Keratinocyte (primary cell): ENCODE measurements around the gene POLR2L. TPM values are rescaled to one million over a fixed set of nuclear protein-coding genes. Genes with fewer than 3 reads are reported as not detected.
A peak's percentile ranks its signal among the peaks of the same experiment; 100 is the strongest.

Experiments used
- DNase-seq: peaks from one replicate; pipeline ENCODE4 v3.0.0-alpha.2; 2011; ENCODE audit warnings: low read depth, missing footprints, low spot score
- FAIRE-seq: peaks from 2 replicates; lab custom pipeline; 2011; peaks lifted over from hg19 to GRCh38; lab: Jason Lieb, UNC
- H2AFZ ChIP-seq: 2 replicates; pipeline ENCODE4 v1.6.0; 2012; ENCODE audit warnings: low read length, control low read depth, inconsistent platforms; ENCODE audit not compliant: control insufficient read depth
- H3K27ac ChIP-seq: 2 replicates; pipeline ENCODE4 v1.5.1; 2011; ENCODE audit warnings: low read length; ENCODE audit not compliant: control insufficient read depth, insufficient read depth
- H3K27me3 ChIP-seq: 3 replicates; pipeline ENCODE4 v1.6.0; 2011; ENCODE audit warnings: low read length; ENCODE audit not compliant: control insufficient read depth, insufficient read depth; ENCODE audit errors: extremely low read depth
- H3K36me3 ChIP-seq, 2 experiments: 2 replicates in 1 of 2; 3 replicates in 1 of 2; pipeline ENCODE4 v1.5.1; 2011; ENCODE audit warnings: low read length in 2 of 2, mild to moderate bottlenecking in 1 of 2; ENCODE audit not compliant: control insufficient read depth in 2 of 2, insufficient read depth in 2 of 2; ENCODE audit errors: extremely low read depth in 1 of 2
- H3K4me1 ChIP-seq: 3 replicates; pipeline ENCODE4 v1.5.1; 2011; ENCODE audit warnings: low read length; ENCODE audit not compliant: control insufficient read depth, insufficient read depth; ENCODE audit errors: extremely low read depth
- H3K4me2 ChIP-seq: 3 replicates; pipeline ENCODE4 v1.6.0; 2011; ENCODE audit warnings: low read depth, low read length; ENCODE audit not compliant: control insufficient read depth, insufficient read depth; ENCODE audit errors: extremely low read depth
- H3K4me3 ChIP-seq, 3 experiments: fragments of 200-600 bp in 1 of 3; sonication (generic) in 1 of 3; 2 replicates in 2 of 3; 3 replicates in 1 of 3; pipeline ENCODE4 v1.5.1; 2011 to 2016; ENCODE audit warnings: low read length in 3 of 3, mild to moderate bottlenecking in 3 of 3, control low read depth in 2 of 3, inconsistent platforms in 1 of 3, low read depth in 1 of 3, mixed read lengths in 1 of 3, mixed run types in 1 of 3, moderate library complexity in 1 of 3; ENCODE audit not compliant: control insufficient read depth in 2 of 3, insufficient read depth in 2 of 3; ENCODE audit errors: extremely low read depth in 1 of 3
- H3K79me2 ChIP-seq: 2 replicates; pipeline ENCODE4 v1.6.0; 2012; ENCODE audit warnings: low read length; ENCODE audit not compliant: control insufficient read depth, insufficient read depth
- H3K9ac ChIP-seq: 3 replicates; pipeline ENCODE4 v1.6.0; 2011; ENCODE audit warnings: low read length; ENCODE audit not compliant: control insufficient read depth, insufficient read depth; ENCODE audit errors: extremely low read depth
- H3K9me1 ChIP-seq: 3 replicates; pipeline ENCODE4 v1.6.0; 2011; ENCODE audit warnings: low read length; ENCODE audit not compliant: control insufficient read depth, insufficient read depth; ENCODE audit errors: extremely low read depth
- H3K9me3 ChIP-seq: 2 replicates; pipeline ENCODE4 v1.5.1; 2012; ENCODE audit warnings: low read depth, low read length; ENCODE audit not compliant: control insufficient read depth
- H4K20me1 ChIP-seq: 3 replicates; pipeline ENCODE4 v1.6.0; 2011; ENCODE audit warnings: low read length; ENCODE audit not compliant: control insufficient read depth, insufficient read depth; ENCODE audit errors: extremely low read depth
- EZH2 ChIP-seq: IDR thresholded peaks from one replicate; pipeline ENCODE4 v1.6.1; 2012; ENCODE audit warnings: inconsistent platforms, mild to moderate bottlenecking, low read length, moderate library complexity
- dilution Hi-C: fragments of 300-500 bp; cut with MboI; formaldehyde crosslinking; loops from one replicate; pipeline ENCODE4 v1.7.0; 2020; ENCODE audit warnings: low sequenced_read_pairs; ENCODE audit not compliant: extremely low pct_ligation_motif_present
- polyA plus RNA-seq, 5 experiments: library from polyadenylated mRNA; depleted of rRNA in 3 of 5; stranded (reverse) in 3 of 5; stranded (forward) in 1 of 5; unstranded in 1 of 5; fragments of >200 nt; gene quantifications; 1 replicate in 1 of 5; 2 replicates in 3 of 5; 3 replicates in 1 of 5; pipeline versions ENCODE4 v1.2.1 to v1.2.3, GENCODE V29; 2011 to 2012; ENCODE audit warnings: missing spikeins in 2 of 5, low read depth in 1 of 5, low replicate concordance in 1 of 5
- TF ChIP-seq, protein P1 (sequence below), 3 experiments: IDR thresholded peaks in 1 of 3; conservative IDR thresholded peaks in 1 of 3; optimal IDR thresholded peaks in 1 of 3; 2 replicates in 2 of 3; 3 replicates in 1 of 3; pipeline versions ENCODE3 to v1.5.1; 2011; ENCODE audit warnings: low read length in 3 of 3, mild to moderate bottlenecking in 3 of 3, moderate library complexity in 2 of 3, control low read depth in 1 of 3, inconsistent platforms in 1 of 3; ENCODE audit not compliant: insufficient read depth in 2 of 3; ENCODE audit errors: extremely low read depth in 1 of 3

Gene POLR2L
- polyA plus RNA-seq, 1 donor (not counting 4 experiments of a cell fraction or from before 2014, with no cell fraction given) = 145 TPM

DNA sequence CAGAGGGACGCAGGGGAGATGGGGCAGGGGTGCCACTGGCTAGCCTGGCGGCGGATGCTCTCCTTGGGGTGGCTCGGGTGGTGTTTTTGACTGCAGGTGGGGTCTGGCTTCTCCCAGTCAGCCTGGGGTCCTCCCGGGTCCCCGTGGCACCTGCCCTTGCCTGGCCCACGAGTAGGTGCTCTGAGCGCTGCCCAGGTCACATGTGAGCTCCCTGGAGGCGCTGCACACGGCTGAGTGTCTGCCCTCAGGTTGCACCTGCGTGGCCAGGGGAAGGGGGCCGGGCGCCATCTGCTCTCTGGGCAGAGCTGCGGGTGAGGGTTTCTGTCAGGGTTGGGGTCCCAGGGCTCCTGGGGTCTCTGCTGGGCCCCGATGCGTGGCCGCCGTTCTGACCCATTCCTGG is 5.5 kb upstream of the POLR2L start:
- H3K4me1 ChIP-seq = peaks cover 48% of the 10 kb centered on the region
- H3K9ac ChIP-seq = no peak overlapping the region
- peaks cover 7% of the 10 kb centered on the region for H4K20me1 ChIP-seq
- H3K27me3 ChIP-seq = no peaks in the 10 kb centered on the region
- H3K36me3 ChIP-seq = peaks cover 3 to 4% of the 10 kb centered on the region in 2 experiments
- H3K4me2 ChIP-seq = no peak overlapping the region
- H3K9me1 ChIP-seq = peaks cover 5% of the 10 kb centered on the region
- no peak overlapping the region for H3K4me3 ChIP-seq
- TF ChIP-seq, protein P1, sequence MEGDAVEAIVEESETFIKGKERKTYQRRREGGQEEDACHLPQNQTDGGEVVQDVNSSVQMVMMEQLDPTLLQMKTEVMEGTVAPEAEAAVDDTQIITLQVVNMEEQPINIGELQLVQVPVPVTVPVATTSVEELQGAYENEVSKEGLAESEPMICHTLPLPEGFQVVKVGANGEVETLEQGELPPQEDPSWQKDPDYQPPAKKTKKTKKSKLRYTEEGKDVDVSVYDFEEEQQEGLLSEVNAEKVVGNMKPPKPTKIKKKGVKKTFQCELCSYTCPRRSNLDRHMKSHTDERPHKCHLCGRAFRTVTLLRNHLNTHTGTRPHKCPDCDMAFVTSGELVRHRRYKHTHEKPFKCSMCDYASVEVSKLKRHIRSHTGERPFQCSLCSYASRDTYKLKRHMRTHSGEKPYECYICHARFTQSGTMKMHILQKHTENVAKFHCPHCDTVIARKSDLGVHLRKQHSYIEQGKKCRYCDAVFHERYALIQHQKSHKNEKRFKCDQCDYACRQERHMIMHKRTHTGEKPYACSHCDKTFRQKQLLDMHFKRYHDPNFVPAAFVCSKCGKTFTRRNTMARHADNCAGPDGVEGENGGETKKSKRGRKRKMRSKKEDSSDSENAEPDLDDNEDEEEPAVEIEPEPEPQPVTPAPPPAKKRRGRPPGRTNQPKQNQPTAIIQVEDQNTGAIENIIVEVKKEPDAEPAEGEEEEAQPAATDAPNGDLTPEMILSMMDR (optimal IDR thresholded peaks at IDR 0.05 in 1 of 3, IDR thresholded peaks at IDR 0.05 in 1 of 3, conservative IDR thresholded peaks at IDR 0.05 in 1 of 3; ENCODE audit: extremely low read depth in 1 of 3, insufficient read depth in 2 of 3, low read length in 3 of 3) = no peak
- no peak for TF ChIP-seq EZH2
- no peak overlapping the region for H3K27ac ChIP-seq
- DNase-seq (no peak), FAIRE-seq (no peak)
- no peaks in the 10 kb centered on the region for H3K9me3 ChIP-seq
- peaks cover 23% of the 10 kb centered on the region for H3K79me2 ChIP-seq
- H2AFZ ChIP-seq = no peak overlapping the region
- dilution Hi-C loops = no loop called here

DNA sequence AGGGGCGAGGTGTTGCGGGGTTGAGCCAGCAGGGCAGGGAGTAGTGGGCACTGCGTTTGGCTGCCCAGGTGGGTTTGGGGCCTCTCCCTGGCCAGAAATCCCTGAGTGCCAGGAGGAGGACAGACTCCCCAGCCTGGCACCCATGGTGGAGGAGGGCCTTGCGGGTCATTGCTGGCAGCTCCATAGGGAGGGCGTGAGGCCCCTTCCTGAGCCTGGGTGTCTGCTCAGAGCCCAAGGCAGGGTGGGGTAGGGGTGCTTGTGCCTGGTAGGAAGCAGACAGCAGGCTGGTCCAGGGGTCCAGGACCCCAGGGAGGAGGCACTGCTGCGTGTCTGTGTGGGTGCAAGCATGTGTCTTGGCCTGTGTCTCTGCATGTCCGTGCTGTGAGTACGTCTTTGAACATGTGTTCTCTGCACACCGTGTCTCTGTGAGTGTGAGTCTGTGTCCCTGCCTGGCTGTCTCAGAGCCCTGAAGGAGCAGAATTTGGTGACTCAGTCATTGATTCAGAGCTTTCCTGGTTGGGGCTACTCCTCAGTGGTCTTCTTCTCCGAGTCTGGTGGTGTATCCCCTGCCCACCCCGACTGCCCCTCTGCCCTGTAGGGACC is 4.3 kb upstream of the POLR2L start:
- Histone ChIP-seq H3K9ac (peak overlapping the region; percentile 77), H4K20me1 (peaks cover 12% of the 10 kb centered on the region), H3K9me3 (no peaks in the 10 kb centered on the region), H3K27me3 (no peaks in the 10 kb centered on the region), H3K79me2 (peaks cover 30% of the 10 kb centered on the region), H3K27ac (peak overlapping the region; percentile 88), H3K36me3 (peaks cover 3 to 4% of the 10 kb centered on the region in 2 experiments), H3K9me1 (peaks cover 5% of the 10 kb centered on the region), H3K4me2 (peak overlapping the region; percentile 90), H3K4me1 (peaks cover 48% of the 10 kb centered on the region), H2AFZ (no peak overlapping the region), H3K4me3 (peak overlapping the region in 1 of 3 experiments; percentile 19)
- DNase-seq (no peak), FAIRE-seq (peak; percentile 100)
- TF ChIP-seq, protein P1 (optimal IDR thresholded peaks at IDR 0.05 in 1 of 3, IDR thresholded peaks at IDR 0.05 in 1 of 3, conservative IDR thresholded peaks at IDR 0.05 in 1 of 3; ENCODE audit: extremely low read depth in 1 of 3, insufficient read depth in 2 of 3, low read length in 3 of 3) = no peak
- TF ChIP-seq EZH2 = no peak
- dilution Hi-C loops = no loop called here
